Stimulated activated CD4-positive, alpha-beta T cell treated with anti-CD3 and anti-CD28 coated beads, Interleukin-2, amount 100 ng/mL, for 48 hours (primary cell): ENCODE results near the gene CD46.

ENCODE experiments used
- DNase-seq, 2 donors: peaks; one replicate each; pipeline ENCODE4 v3.0.0-alpha.2; 2020

Gene CD46

GRCh38 chr1:207799989-207800648, 48.3 kb downstream of the CD46 start:
- DNase-seq = no peak

DNA sequence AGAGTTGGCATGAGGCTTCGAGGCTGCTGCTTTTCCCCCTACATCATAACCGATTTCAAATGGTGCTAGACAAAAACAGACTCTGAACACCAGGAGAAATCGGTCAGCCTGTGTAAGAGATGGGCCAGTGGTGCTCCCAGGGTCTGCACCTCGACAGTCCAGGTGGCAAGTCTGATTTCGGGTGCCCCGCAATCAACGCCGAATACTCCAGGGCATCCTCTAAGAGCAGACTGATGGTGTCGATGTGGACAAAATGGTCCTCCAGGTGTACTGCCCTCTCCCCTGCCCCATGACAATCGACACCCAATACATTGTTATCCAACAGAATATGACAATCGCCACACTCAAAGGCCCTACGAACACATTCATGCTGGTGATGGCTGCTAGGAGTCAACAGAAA, 50.0 kb downstream of the CD46 start:
- no peak for DNase-seq

GRCh38 chr1:207803678-207804077, 51.8 kb downstream of the CD46 start:
- no peak for DNase-seq

DNA sequence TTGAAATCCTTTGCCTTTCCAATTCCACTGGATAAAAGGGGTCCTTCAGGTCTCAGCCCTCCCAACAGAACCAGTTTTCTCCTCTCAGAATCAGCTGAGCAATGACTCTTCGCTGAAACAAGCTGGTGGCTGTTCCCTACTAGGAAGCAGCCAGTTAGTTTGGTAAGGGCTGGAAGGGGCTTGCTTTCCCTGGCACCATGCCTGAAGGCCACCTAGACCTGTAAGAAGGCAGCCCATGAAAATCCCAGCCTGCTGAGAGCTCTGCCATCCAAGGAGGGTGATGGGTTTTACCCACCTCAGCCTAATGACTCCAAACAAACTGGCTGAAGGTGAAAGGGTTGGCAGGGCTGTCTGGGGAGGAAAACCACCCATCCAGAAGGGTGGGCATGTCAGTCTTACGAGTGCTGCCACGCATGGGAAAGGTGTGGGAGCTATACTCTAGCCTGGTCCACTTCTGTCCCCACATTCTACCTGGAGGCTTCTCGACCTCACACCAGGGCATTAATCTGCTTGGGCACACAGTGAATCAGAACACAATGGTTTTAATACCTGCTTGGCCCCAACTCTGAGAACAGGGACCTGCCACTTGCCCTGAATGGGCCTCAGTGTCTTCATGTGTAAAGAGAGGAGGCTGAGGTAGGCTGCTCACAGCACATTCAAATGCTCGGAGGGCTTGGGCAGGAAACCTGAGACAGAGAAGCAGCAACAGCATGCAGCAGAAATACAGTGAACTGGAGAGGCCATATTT, 53.0 kb downstream of the CD46 start:
- DNase-seq = no peak

DNA sequence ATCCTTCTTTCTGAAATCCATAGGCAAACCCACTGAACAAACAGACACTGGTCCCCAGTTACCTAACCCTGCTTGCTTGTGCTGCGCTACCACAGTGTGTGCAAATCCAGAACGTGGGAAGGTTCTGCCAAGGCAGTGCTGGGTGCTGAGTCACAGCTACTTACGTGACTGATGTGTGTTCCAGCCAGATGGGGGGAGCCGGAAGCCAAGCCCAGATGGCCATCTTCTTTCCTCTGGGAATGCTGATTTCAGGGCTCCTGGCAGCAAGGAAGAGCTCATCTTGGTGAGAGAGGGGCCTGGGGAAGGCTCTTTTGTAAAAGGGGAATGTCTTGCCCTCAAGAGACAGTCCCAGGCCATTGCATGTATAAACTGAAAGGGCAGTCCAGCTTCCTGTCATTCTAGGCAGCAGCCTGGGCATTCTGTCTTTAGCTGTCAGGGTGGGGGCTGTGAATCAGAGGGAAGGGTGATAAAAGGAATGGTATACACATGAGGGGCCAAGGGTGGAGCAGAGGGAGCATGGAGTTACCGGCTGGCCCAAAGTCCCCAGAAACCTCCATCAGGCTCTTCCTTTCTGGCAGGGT, 54.1 kb downstream of the CD46 start:
- DNase-seq = no peak

DNA sequence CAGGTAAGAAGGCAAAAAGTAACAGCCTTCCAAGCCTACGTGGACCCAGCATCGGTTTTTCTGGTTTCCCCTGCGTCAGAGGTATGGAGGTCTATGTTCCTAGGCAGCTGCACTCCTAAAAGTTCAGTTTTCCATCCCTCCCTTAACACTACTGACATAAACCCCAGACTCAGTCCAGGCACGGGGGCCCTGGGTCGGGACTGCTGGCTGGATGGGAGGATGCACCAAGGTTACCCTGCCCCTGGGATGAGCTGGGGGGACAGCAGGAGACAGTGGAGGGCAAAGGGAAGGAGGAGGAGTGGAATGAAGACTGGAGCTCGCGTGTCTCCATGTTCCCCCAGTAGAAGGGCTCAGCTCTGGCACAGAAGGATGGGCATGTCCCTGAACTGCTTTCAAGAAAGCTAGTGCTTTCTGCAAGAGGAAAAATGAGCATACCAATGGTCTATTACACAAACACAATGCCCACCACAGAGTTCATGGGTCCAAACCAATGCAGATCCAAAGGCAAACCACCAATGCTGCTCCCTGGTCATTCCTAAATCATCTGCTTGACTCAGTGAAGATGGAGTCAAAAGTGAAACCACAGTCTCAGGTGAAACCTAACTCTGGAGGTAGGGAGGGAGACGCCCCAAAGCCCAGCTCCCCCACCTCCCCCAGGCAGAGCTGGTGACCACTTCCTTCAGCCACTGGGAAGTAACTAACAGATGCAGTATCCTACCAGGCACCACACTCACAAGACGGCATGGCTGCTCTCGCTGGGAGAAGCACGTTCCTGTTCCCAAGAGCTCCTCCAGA, 54.9 kb downstream of the CD46 start:
- DNase-seq = no peak

DNA sequence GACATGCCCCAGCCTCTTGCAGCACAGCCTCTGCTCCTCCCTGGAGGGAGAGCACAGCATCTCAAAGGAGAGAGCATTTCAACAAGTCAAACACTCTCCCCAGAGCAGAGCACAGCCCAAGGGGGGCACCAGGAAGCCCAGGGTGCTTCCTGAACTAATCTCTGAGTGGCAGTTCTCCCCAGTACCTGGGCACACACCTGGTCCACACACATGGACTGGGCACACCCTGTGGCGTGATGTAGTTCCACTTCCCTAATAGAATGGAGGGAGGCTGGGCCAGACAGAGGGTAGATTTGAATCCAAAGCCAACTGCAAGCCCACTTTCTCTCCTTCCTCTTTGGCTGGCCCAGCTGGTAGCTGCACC, 55.5 kb downstream of the CD46 start:
- DNase-seq = no peak

- no peak for DNase-seq
These were observed 56.0 kb downstream of the CD46 start for GRCh38 chr1:207807690-207808321.

- DNase-seq = no peak
These were observed 56.5 kb downstream of the CD46 start for GRCh38 chr1:207808322-207808705.

GRCh38 chr1:207808911-207809555, 57.2 kb downstream of the CD46 start:
- DNase-seq = no peak

- DNase-seq = no peak
These were observed 58.3 kb downstream of the CD46 start for GRCh38 chr1:207810173-207810572.

DNA sequence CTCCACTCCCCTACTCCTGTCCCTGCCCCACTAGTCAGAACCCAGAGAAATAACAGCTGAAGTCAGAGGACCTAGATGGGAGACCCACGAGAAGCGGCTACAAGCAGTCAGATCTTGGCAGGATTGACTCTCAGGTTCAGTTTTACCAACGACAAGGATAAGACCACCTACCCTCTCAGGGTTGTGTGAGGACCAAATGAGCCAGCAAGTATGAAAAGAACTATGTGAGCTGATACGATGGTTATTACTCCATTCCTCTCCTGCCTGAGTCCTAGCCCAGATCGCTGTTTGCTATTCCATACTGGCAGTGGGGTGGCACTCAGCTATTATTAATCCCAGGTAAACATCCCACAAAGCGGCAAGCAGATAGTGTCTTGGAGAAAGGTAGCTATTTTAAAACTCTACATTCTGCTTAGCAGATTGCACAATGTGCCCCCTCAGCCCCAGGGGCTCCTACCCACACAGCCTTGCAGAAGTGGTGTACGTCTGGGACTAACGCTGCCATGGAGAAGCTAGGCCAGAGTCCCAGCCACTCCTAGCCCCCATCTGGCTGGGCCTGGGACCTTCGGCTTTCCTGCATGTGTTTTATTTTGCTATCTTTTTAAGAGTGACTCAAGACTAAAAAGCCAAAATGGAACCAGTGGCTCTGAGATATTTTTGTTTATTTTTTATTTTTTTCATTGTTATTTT, 58.9 kb downstream of the CD46 start:
- no peak for DNase-seq

DNA sequence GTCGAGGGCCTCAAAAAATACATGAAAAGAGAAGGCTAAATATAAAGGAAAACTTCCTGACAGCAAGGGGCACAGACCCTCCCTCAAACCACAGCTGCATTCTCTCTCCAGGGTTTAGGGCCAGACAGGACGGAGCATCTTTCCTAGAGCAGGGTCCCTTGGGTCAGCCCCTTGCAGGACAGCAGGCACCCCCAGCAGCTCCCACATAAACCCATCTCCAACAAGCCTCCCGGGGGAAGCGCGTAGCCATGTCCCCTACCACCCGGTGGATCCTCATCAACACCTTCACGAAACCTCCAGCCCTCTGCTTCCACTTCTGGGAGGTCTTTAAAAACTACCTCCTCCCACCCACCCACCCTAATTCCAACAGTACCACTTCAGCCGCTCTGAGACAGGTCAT, 59.5 kb downstream of the CD46 start:
- DNase-seq = no peak

GRCh38 chr1:207811920-207812720, 60.3 kb downstream of the CD46 start:
- no peak for DNase-seq

GRCh38 chr1:207812778-207813511, 61.1 kb downstream of the CD46 start:
- no peak for DNase-seq

GRCh38 chr1:207813512-207813881, 61.6 kb downstream of the CD46 start:
- DNase-seq = no peak

DNA sequence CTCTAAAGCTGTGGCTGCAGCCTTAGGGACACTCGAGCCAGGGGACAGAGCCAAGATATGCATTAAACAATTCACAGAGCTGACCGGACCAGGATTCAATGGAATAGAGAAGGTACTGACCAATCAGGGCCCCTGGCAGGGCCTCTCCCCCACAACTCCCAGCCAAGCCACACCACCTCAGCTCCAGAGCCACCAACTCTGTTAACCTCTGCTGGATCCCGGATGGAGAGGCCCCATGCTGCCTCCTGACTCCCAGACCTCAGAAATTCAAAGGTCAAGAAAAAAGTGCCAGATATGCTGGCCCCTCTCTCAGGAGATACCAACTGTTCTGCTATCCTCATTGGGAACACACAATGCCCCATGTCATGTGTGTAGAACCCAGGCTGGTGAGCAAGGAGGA, 62.1 kb downstream of the CD46 start:
- DNase-seq = no peak

DNA sequence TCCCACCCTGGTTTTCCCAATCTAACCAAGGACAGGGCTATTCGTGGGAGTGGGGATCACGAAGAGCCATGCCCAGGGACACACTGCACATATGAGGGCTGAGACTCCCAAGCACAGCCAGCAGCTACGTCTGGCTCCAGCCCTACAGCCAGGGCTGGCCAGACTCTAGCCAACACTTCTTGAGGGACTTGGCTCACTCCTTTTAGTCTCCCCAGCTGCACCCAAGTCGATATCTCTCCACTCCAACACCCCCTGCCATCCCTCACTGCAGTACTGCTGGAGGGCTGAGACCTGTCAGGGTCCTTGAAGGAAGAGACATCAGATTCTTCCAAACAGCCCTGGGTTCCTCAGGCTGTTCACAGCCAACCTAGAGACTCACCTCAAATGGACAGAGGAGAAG, 62.6 kb downstream of the CD46 start:
- no peak for DNase-seq

GRCh38 chr1:207815466-207815865, 63.6 kb downstream of the CD46 start:
- DNase-seq = no peak

DNA sequence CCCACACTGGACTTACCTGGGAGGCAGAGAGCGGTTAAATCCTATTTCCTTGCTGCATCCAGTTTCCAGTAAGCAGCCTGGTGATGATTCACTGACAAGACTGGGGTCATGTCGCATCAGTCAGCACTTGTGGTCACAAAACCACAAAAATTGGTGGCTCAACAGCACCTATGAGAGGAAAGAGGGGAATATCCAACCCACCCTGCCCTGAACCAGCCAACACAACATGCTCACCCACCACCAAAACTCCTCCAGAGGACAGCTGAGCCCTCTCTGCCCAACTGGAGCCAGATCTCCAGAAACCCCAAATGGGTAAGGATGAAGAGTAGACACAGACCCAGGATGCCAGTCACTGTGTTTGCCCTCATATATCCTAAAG, 64.0 kb downstream of the CD46 start:
- no peak for DNase-seq

GRCh38 chr1:207817166-207817565, 65.3 kb downstream of the CD46 start:
- DNase-seq = no peak
